Adrenal gland (tissue), 12 donors: ENCODE data around the gene WDR72. TPM values are rescaled to one million over a fixed set of nuclear protein-coding genes. Genes with fewer than 3 reads are reported as not detected.

Experiments used
- DNase-seq, 7 donors: peaks; one replicate each; pipeline ENCODE4 v3.0.0-alpha.2; 2019 to 2020
- H3K27ac ChIP-seq, 5 donors: fragments of 200-600 bp; sonication (generic) in 4 of 5; 1 replicate in 3 of 5; 2 replicates in 2 of 5; pipeline versions ENCODE4 v1.5.1 to v1.8.0; 2016 to 2020; ENCODE audit warnings: mild to moderate bottlenecking in 1 of 5
- H3K27me3 ChIP-seq: fragments of 200-600 bp; 2 replicates; pipeline ENCODE4 v1.8.0; 2021
- H3K36me3 ChIP-seq, 2 donors: fragments of 200-600 bp; replicated peaks in 1 of 2; 1 replicate in 1 of 2; 2 replicates in 1 of 2; pipeline versions ENCODE4 v1.5.1 to v1.8.0; 2018 to 2022
- H3K4me1 ChIP-seq, 2 donors: fragments of 200-600 bp; replicated peaks in 1 of 2; 1 replicate in 1 of 2; 2 replicates in 1 of 2; pipeline versions ENCODE4 v1.5.1 to v1.8.0; 2018 to 2021
- H3K4me3 ChIP-seq, 4 donors: fragments of 200-600 bp; sonication (generic) in 3 of 4; one replicate each; pipeline ENCODE4 v1.5.1; 2016 to 2018
- H3K9me3 ChIP-seq, 3 donors: fragments of 200-600 bp; sonication (generic) in 1 of 3; replicated peaks in 1 of 3; 1 replicate in 2 of 3; 2 replicates in 1 of 3; pipeline versions ENCODE4 v1.5.1 to v1.8.0; 2016 to 2021
- CTCF ChIP-seq, 6 experiments: fragments of 450-650 bp in 4 of 6; fragments of 200-600 bp in 2 of 6; sonication (generic) in 1 of 6; IDR thresholded peaks; 1 replicate in 5 of 6; 2 replicates in 1 of 6; pipeline versions ENCODE4 v1.5.1 to v1.8.0; 2016 to 2021; ENCODE audit warnings: antibody characterized with exemption in 6 of 6, mild to moderate bottlenecking in 2 of 6, moderate library complexity in 1 of 6
- POLR2A ChIP-seq, 2 donors: fragments of 450-650 bp; IDR thresholded peaks; one replicate each; pipeline ENCODE4 v1.6.1; 2017; ENCODE audit warnings: antibody characterized with exemption in 2 of 2, mild to moderate bottlenecking in 2 of 2, moderate library complexity in 1 of 2
- WGBS, 4 donors: extraction: QIAGEN DNeasy Blood & Tissue Kit in 2 of 4; methylation state at CpG; one replicate each; pipeline versions ENCODE4 v1.1.5 to v1.1.7; 2013 to 2017; 5-methylcytosine and 5-hydroxymethylcytosine counted together
- intact Hi-C, 2 donors: fragments of 100-400 bp; cut with DNase I; formaldehyde crosslinking; loops; one replicate each; pipeline versions ENCODE4 v1.14.1 to v1.15.0; 2022 to 2023
- polyA plus RNA-seq, 3 donors: library from polyadenylated mRNA; stranded (reverse); fragments of 200-250 nt in 2 of 3; fragments of 350-450 nt in 1 of 3; fragmentation: Illumina TruSeq in 1 of 3; extraction: RNeasy Lipid Tissue Mini Kit (QIAGEN cat#74804) in 1 of 3; gene quantifications; one replicate each; pipeline ENCODE4 v1.2.3, GENCODE V29; 2013 to 2014
- total RNA-seq, 9 donors: library from RNA; depleted of rRNA in 4 of 9; stranded (reverse); fragments of >200 nt in 4 of 9; fragments of 120-200 nt in 1 of 9; fragmentation: NEBNext Ultra II Directional in 1 of 9; extraction: Animal tissue kit (Norgen Biotek cat#: 25700) in 1 of 9; gene quantifications; one replicate each; pipeline versions ENCODE4 v1.1.0 to v1.2.4, GENCODE V29; 2013 to 2023
- donor health status: healthy with polysubstance abuse.
- donor health status: Bipolar disorder and iron deficiency.
- donor health status: DM: yes; HTN: yes; CAD: no.
- donor health status: DM: no; HTN: no; CAD: no.
- donor health status: DM: no; HTN: no; CAD: no.
- donor health status: DM: yes; HTN: yes; CAD: no.

The WDR72 gene
- total and polyA plus RNA-seq, 12 donors = 0.06 to 0.35 (median 0.12) TPM; not detected in 8

DNA sequence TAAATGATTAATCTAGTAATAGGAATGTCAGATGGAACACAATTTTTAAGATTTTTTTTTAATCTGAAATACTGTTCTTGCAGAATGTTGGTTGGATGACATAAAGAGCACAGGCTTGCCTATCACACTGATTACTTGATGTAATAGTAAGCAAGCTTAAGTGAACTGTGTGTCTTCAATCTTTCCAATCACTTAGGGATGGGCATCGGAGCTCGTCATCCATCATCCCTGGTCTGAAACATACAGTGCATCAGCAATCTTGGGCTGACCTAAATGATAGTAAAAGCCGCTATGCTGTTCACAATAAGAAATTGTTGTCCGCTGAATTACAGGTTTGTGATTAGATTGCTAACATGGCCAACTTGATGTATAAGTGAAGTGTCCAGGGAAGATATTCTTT lies 195.8 kb downstream of the WDR72 start:
- H3K27me3 ChIP-seq = peaks cover 5% of the 10 kb centered on the region
- no peaks in the 10 kb centered on the region for H3K4me1 ChIP-seq
- no peak overlapping the region for H3K4me3 ChIP-seq
- no peak overlapping the region for H3K27ac ChIP-seq
- intact Hi-C loops = no loop called here
- WGBS, 4 donors = 86 to 93% (median 90%) methylated on average over 4 of the region's 4 CpGs
- no peak for TF ChIP-seq CTCF (IDR thresholded peaks at IDR 0.05)
- TF ChIP-seq POLR2A (IDR thresholded peaks at IDR 0.05) = no peak
- DNase-seq = no peak
- no peaks in the 10 kb centered on the region for H3K9me3 ChIP-seq
- H3K36me3 ChIP-seq = no peaks in the 10 kb centered on the region

- Histone ChIP-seq H3K4me1 (no peaks in the 10 kb centered on the region), H3K9me3 (no peaks in the 10 kb centered on the region), H3K36me3 (no peaks in the 10 kb centered on the region), H3K27me3 (peaks cover 5% of the 10 kb centered on the region), H3K27ac (no peak overlapping the region), H3K4me3 (no peak overlapping the region)
- TF ChIP-seq POLR2A (IDR thresholded peaks at IDR 0.05) (no peak), CTCF (IDR thresholded peaks at IDR 0.05) (no peak)
- intact Hi-C loops = no loop called here
- no peak for DNase-seq
- WGBS, 4 donors = 48 to 62% (median 56%) methylated on average over 7 of the region's 7 CpGs
These were observed 199.8 kb downstream of the WDR72 start for GRCh38 chr15:53559364-53560277.

DNA sequence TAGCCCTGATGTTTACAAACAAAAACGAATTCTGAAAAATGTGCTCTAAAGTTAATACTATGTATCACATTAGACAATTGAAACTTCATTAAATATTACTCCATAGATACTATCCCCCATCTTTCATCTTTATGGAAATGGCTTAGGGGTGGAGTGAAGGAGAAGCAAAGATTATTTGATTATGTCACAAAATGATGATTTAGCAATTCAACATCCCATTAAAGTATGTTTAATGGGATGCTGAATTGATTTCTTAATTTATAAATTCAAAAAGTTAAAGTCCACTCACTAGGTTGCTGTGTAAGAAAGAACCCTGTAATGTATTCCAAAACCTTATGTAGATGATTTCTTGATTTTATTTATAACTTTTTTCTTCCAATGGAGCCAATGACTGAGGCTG lies 201.1 kb downstream of the WDR72 start:
- H3K36me3 ChIP-seq = no peaks in the 10 kb centered on the region
- WGBS, 4 donors = 41 to 58% (median 49%) methylated on average over 1 of the region's 1 CpG
- intact Hi-C loops = no loop called here

DNA sequence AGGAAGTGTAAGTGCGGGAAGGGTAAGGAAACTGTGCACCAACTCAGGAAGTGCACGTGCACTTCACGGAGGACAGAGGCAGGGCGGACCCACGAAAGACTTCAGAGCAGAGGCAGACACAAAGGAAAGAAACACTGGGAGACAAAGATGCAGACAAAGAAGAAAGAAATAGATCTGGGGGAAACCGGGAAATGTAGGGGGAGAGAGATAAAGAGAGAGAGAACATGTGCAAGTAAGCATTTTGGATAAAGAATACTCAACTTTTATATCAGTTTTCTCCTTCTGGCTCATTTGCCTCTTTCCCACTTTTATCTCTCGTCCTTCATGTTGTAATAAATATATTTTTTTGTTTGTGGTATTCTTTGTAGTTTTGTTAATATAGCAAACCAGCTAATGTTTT lies 204.2 kb downstream of the WDR72 start:
- 61 to 65% (median 64%) methylated on average over 7 of the region's 7 CpGs for WGBS, 4 donors
- DNase-seq = no peak
- no peak for TF ChIP-seq CTCF (IDR thresholded peaks at IDR 0.05)
- TF ChIP-seq POLR2A (IDR thresholded peaks at IDR 0.05) = no peak

More for the DNA sequence above, 201.1 kb downstream of the WDR72 start:
- peaks cover 5% of the 10 kb centered on the region for H3K27me3 ChIP-seq
- no peak overlapping the region for H3K4me3 ChIP-seq
- TF ChIP-seq POLR2A (IDR thresholded peaks at IDR 0.05) (no peak), CTCF (IDR thresholded peaks at IDR 0.05) (no peak)
- no peak overlapping the region for H3K27ac ChIP-seq
- no peaks in the 10 kb centered on the region for H3K9me3 ChIP-seq
- no peaks in the 10 kb centered on the region for H3K4me1 ChIP-seq
- no peak for DNase-seq

More for the DNA sequence above, 204.2 kb downstream of the WDR72 start:
- H3K4me3 ChIP-seq = no peak overlapping the region
- H3K27me3 ChIP-seq = no peaks in the 10 kb centered on the region
- H3K4me1 ChIP-seq = no peaks in the 10 kb centered on the region
- H3K27ac ChIP-seq = no peak overlapping the region
- intact Hi-C loops = no loop called here
- H3K36me3 ChIP-seq = no peaks in the 10 kb centered on the region
- H3K9me3 ChIP-seq = no peaks in the 10 kb centered on the region
